Keratinocyte (primary cell): Measurements from ENCODE around the gene NSMCE3. TPM values are rescaled to one million over a fixed set of nuclear protein-coding genes. Genes with fewer than 3 reads are reported as not detected.

Experiments used
- DNase-seq: peaks from one replicate; pipeline ENCODE4 v3.0.0-alpha.2; 2011; ENCODE audit warnings: low read depth, missing footprints, low spot score
- FAIRE-seq: peaks from 2 replicates; lab custom pipeline; 2011; peaks lifted over from hg19 to GRCh38; lab: Jason Lieb, UNC
- H2AFZ ChIP-seq: 2 replicates; pipeline ENCODE4 v1.6.0; 2012; ENCODE audit warnings: low read length, control low read depth, inconsistent platforms; ENCODE audit not compliant: control insufficient read depth
- H3K27ac ChIP-seq: 2 replicates; pipeline ENCODE4 v1.5.1; 2011; ENCODE audit warnings: low read length; ENCODE audit not compliant: control insufficient read depth, insufficient read depth
- H3K27me3 ChIP-seq: 3 replicates; pipeline ENCODE4 v1.6.0; 2011; ENCODE audit warnings: low read length; ENCODE audit not compliant: control insufficient read depth, insufficient read depth; ENCODE audit errors: extremely low read depth
- H3K36me3 ChIP-seq, 2 experiments: 2 replicates in 1 of 2; 3 replicates in 1 of 2; pipeline ENCODE4 v1.5.1; 2011; ENCODE audit warnings: low read length in 2 of 2, mild to moderate bottlenecking in 1 of 2; ENCODE audit not compliant: control insufficient read depth in 2 of 2, insufficient read depth in 2 of 2; ENCODE audit errors: extremely low read depth in 1 of 2
- H3K4me1 ChIP-seq: 3 replicates; pipeline ENCODE4 v1.5.1; 2011; ENCODE audit warnings: low read length; ENCODE audit not compliant: control insufficient read depth, insufficient read depth; ENCODE audit errors: extremely low read depth
- H3K4me2 ChIP-seq: 3 replicates; pipeline ENCODE4 v1.6.0; 2011; ENCODE audit warnings: low read depth, low read length; ENCODE audit not compliant: control insufficient read depth, insufficient read depth; ENCODE audit errors: extremely low read depth
- H3K4me3 ChIP-seq, 3 experiments: fragments of 200-600 bp in 1 of 3; sonication (generic) in 1 of 3; 2 replicates in 2 of 3; 3 replicates in 1 of 3; pipeline ENCODE4 v1.5.1; 2011 to 2016; ENCODE audit warnings: low read length in 3 of 3, mild to moderate bottlenecking in 3 of 3, control low read depth in 2 of 3, inconsistent platforms in 1 of 3, low read depth in 1 of 3, mixed read lengths in 1 of 3, mixed run types in 1 of 3, moderate library complexity in 1 of 3; ENCODE audit not compliant: control insufficient read depth in 2 of 3, insufficient read depth in 2 of 3; ENCODE audit errors: extremely low read depth in 1 of 3
- H3K79me2 ChIP-seq: 2 replicates; pipeline ENCODE4 v1.6.0; 2012; ENCODE audit warnings: low read length; ENCODE audit not compliant: control insufficient read depth, insufficient read depth
- H3K9ac ChIP-seq: 3 replicates; pipeline ENCODE4 v1.6.0; 2011; ENCODE audit warnings: low read length; ENCODE audit not compliant: control insufficient read depth, insufficient read depth; ENCODE audit errors: extremely low read depth
- H3K9me1 ChIP-seq: 3 replicates; pipeline ENCODE4 v1.6.0; 2011; ENCODE audit warnings: low read length; ENCODE audit not compliant: control insufficient read depth, insufficient read depth; ENCODE audit errors: extremely low read depth
- H3K9me3 ChIP-seq: 2 replicates; pipeline ENCODE4 v1.5.1; 2012; ENCODE audit warnings: low read depth, low read length; ENCODE audit not compliant: control insufficient read depth
- H4K20me1 ChIP-seq: 3 replicates; pipeline ENCODE4 v1.6.0; 2011; ENCODE audit warnings: low read length; ENCODE audit not compliant: control insufficient read depth, insufficient read depth; ENCODE audit errors: extremely low read depth
- CTCF ChIP-seq, 3 experiments: IDR thresholded peaks in 1 of 3; conservative IDR thresholded peaks in 1 of 3; optimal IDR thresholded peaks in 1 of 3; 2 replicates in 2 of 3; 3 replicates in 1 of 3; pipeline versions ENCODE3 to v1.5.1; 2011; ENCODE audit warnings: low read length in 3 of 3, mild to moderate bottlenecking in 3 of 3, moderate library complexity in 2 of 3, control low read depth in 1 of 3, inconsistent platforms in 1 of 3; ENCODE audit not compliant: insufficient read depth in 2 of 3; ENCODE audit errors: extremely low read depth in 1 of 3
- EZH2 ChIP-seq: IDR thresholded peaks from one replicate; pipeline ENCODE4 v1.6.1; 2012; ENCODE audit warnings: inconsistent platforms, mild to moderate bottlenecking, low read length, moderate library complexity
- dilution Hi-C: fragments of 300-500 bp; cut with MboI; formaldehyde crosslinking; loops from one replicate; pipeline ENCODE4 v1.7.0; 2020; ENCODE audit warnings: low sequenced_read_pairs; ENCODE audit not compliant: extremely low pct_ligation_motif_present
- polyA plus RNA-seq, 5 experiments: library from polyadenylated mRNA; depleted of rRNA in 3 of 5; stranded (reverse) in 3 of 5; stranded (forward) in 1 of 5; unstranded in 1 of 5; fragments of >200 nt; gene quantifications; 1 replicate in 1 of 5; 2 replicates in 3 of 5; 3 replicates in 1 of 5; pipeline versions ENCODE4 v1.2.1 to v1.2.3, GENCODE V29; 2011 to 2012; ENCODE audit warnings: missing spikeins in 2 of 5, low read depth in 1 of 5, low replicate concordance in 1 of 5

Gene NSMCE3
- polyA plus RNA-seq, 1 donor (not counting 4 experiments of a cell fraction or from before 2014, with no cell fraction given) = 8.4 TPM

GRCh38 chr15:29305556-29305955 is 35.9 kb upstream of the NSMCE3 start:
- Histone ChIP-seq H3K4me2 (no peak overlapping the region), H3K79me2 (no peaks in the 10 kb centered on the region), H3K9me3 (no peaks in the 10 kb centered on the region), H4K20me1 (no peaks in the 10 kb centered on the region), H3K4me1 (no peaks in the 10 kb centered on the region), H3K36me3 (no peaks in the 10 kb centered on the region), H2AFZ (no peak overlapping the region), H3K9me1 (no peaks in the 10 kb centered on the region), H3K27me3 (no peaks in the 10 kb centered on the region), H3K4me3 (no peak overlapping the region), H3K9ac (no peak overlapping the region), H3K27ac (no peak overlapping the region)
- no peak for TF ChIP-seq CTCF (optimal IDR thresholded peaks at IDR 0.05 in 1 of 3, IDR thresholded peaks at IDR 0.05 in 1 of 3, conservative IDR thresholded peaks at IDR 0.05 in 1 of 3; ENCODE audit: extremely low read depth in 1 of 3, insufficient read depth in 2 of 3, low read length in 3 of 3)
- TF ChIP-seq EZH2 = no peak
- DNase-seq = no peak
- FAIRE-seq = no peak
- dilution Hi-C loops = no loop called here

- no peaks in the 10 kb centered on the region for H3K36me3 ChIP-seq
- no peak overlapping the region for H3K27ac ChIP-seq
- no peak for DNase-seq
- H3K27me3 ChIP-seq = no peaks in the 10 kb centered on the region
- TF ChIP-seq EZH2 = no peak
- H4K20me1 ChIP-seq = no peaks in the 10 kb centered on the region
- no peak for FAIRE-seq
- H3K79me2 ChIP-seq = no peaks in the 10 kb centered on the region
- H3K9me3 ChIP-seq = no peaks in the 10 kb centered on the region
- H3K4me3 ChIP-seq = no peak overlapping the region
- dilution Hi-C loops = no loop called here
- H3K9ac ChIP-seq = no peak overlapping the region
- H3K4me2 ChIP-seq = no peak overlapping the region
- no peaks in the 10 kb centered on the region for H3K9me1 ChIP-seq
- H3K4me1 ChIP-seq = no peaks in the 10 kb centered on the region
- no peak overlapping the region for H2AFZ ChIP-seq
Measured at GRCh38 chr15:29302871-29303270, 33.2 kb upstream of the NSMCE3 start.

- Histone ChIP-seq H3K4me1 (no peaks in the 10 kb centered on the region), H3K79me2 (no peaks in the 10 kb centered on the region), H3K9me1 (no peaks in the 10 kb centered on the region), H3K9me3 (no peaks in the 10 kb centered on the region), H3K36me3 (no peaks in the 10 kb centered on the region), H3K27me3 (no peaks in the 10 kb centered on the region), H3K9ac (no peak overlapping the region), H2AFZ (no peak overlapping the region), H4K20me1 (no peaks in the 10 kb centered on the region), H3K4me3 (no peak overlapping the region), H3K27ac (no peak overlapping the region), H3K4me2 (no peak overlapping the region)
- no peak for TF ChIP-seq CTCF (optimal IDR thresholded peaks at IDR 0.05 in 1 of 3, IDR thresholded peaks at IDR 0.05 in 1 of 3, conservative IDR thresholded peaks at IDR 0.05 in 1 of 3; ENCODE audit: extremely low read depth in 1 of 3, insufficient read depth in 2 of 3, low read length in 3 of 3)
- no peak for TF ChIP-seq EZH2
- FAIRE-seq (no peak), DNase-seq (no peak)
- dilution Hi-C loops = no loop called here
Measured at GRCh38 chr15:29299784-29300183, 30.2 kb upstream of the NSMCE3 start.
